Spleen (tissue), 7 donors: ENCODE measurements around the gene WAS.

Experiments used
- CTCF ChIP-seq, 11 experiments: fragments of 200-600 bp in 7 of 11; fragments of 450-650 bp in 4 of 11; sonication (generic) in 4 of 11; IDR thresholded peaks in 8 of 11; conservative IDR thresholded peaks in 3 of 11; 1 replicate in 7 of 11; 2 replicates in 4 of 11; pipeline versions ENCODE4 v1.4.0 to v1.8.0; 2016 to 2021; ENCODE audit warnings: antibody characterized with exemption in 11 of 11, inconsistent platforms in 4 of 11, mild to moderate bottlenecking in 1 of 11
- POLR2A ChIP-seq, 3 donors: fragments of 450-650 bp; IDR thresholded peaks; one replicate each; pipeline ENCODE4 v1.5.1; 2017; ENCODE audit warnings: antibody characterized with exemption in 3 of 3, mild to moderate bottlenecking in 1 of 3
- POLR2AphosphoS5 ChIP-seq, 3 donors: sonication (generic); formaldehyde crosslinking; IDR thresholded peaks; one replicate each; pipeline ENCODE4 v1.5.1; 2017; ENCODE audit warnings: antibody characterized with exemption in 3 of 3
- donor health status: DM: no; HTN: no; CAD: no; lungs with moderate emphysema.
- donor health status: DM: no; HTN: no; CAD: no.
- donor health status: DM: no; HTN: no; CAD: no.

GRCh38 chrX:48695534-48695896 is 11.9 kb downstream of the WAS start:
- TF ChIP-seq CTCF (IDR thresholded peaks at IDR 0.05 in 8 of 11, conservative IDR thresholded peaks at IDR 0.05 in 3 of 11) (no peak), POLR2AphosphoS5 (IDR thresholded peaks at IDR 0.05) (no peak), POLR2A (IDR thresholded peaks at IDR 0.05) (no peak)
